SK-N-SH (cell line): ENCODE data around the gene TMEM134. TPM values are rescaled to one million over a fixed set of nuclear protein-coding genes. Genes with fewer than 3 reads are reported as not detected.
"Not testable (repeated sequence)": the region's sequence is repeated elsewhere in the genome, so short reads cannot be mapped to it uniquely, and the experiment has no call there.

ENCODE experiments used
- CTCF ChIA-PET: fragments of 300-600, 350-600 bp; formaldehyde crosslinking; extraction: SDS; loops from one replicate; lab custom pipeline; 2021; lab: Yijun Ruan, JAX
- POLR2A ChIA-PET: fragments of 350-600 bp; sonication (Branson Sonifier 250); formaldehyde crosslinking; extraction: SDS; loops from one replicate; lab custom pipeline; 2020; ENCODE audit warnings: antibody characterized with exemption, inconsistent platforms; lab: Yijun Ruan, JAX
- DNase-seq: peaks from one replicate; pipeline ENCODE4 v3.0.0; 2012
- H2AFZ ChIP-seq: fragments of 200-600 bp; sonication (generic); 2 replicates; pipeline ENCODE4 v1.8.1; 2016; ENCODE audit warnings: antibody characterized with exemption, mild to moderate bottlenecking, low read depth
- H3F3A ChIP-seq: fragments of 200-600 bp; sonication (generic); replicated peaks from 2 replicates; pipeline ENCODE3; 2016; ENCODE audit warnings: antibody characterized with exemption, mild to moderate bottlenecking; ENCODE audit not compliant: insufficient read depth
- H3K27ac ChIP-seq, 2 experiments: fragments of 200-500 bp in 1 of 2; fragments of 200-600 bp in 1 of 2; sonication (Bioruptor generic) in 1 of 2; sonication (generic), shearing (Covaris generic) in 1 of 2; 2 replicates each; pipeline versions ENCODE4 v1.5.1 to v1.6.1; 2014 to 2016; ENCODE audit warnings: low read depth in 2 of 2, inconsistent platforms in 1 of 2, low read length in 1 of 2, mild to moderate bottlenecking in 1 of 2, mixed read lengths in 1 of 2
- H3K27me3 ChIP-seq: fragments of 200-600 bp; sonication (generic), shearing (Covaris generic); 2 replicates; pipeline ENCODE4 v1.6.1; 2016; ENCODE audit warnings: mixed run types; ENCODE audit not compliant: insufficient read depth
- H3K36me3 ChIP-seq, 2 experiments: fragments of 200-500 bp in 1 of 2; fragments of 200-600 bp in 1 of 2; sonication (Bioruptor generic) in 1 of 2; sonication (generic) in 1 of 2; replicated peaks in 1 of 2; 2 replicates each; pipeline versions ENCODE3 to v1.5.1; 2014 to 2016; ENCODE audit warnings: low read length in 1 of 2, mild to moderate bottlenecking in 1 of 2; ENCODE audit not compliant: insufficient read depth in 2 of 2, control insufficient read depth in 1 of 2
- H3K4me1 ChIP-seq, 2 experiments: fragments of 200-500 bp in 1 of 2; fragments of 200-600 bp in 1 of 2; sonication (Bioruptor generic) in 1 of 2; sonication (generic), shearing (Covaris generic) in 1 of 2; 2 replicates each; pipeline versions ENCODE4 v1.5.1 to v1.6.1; 2014 to 2016; ENCODE audit warnings: low read depth in 1 of 2, low read length in 1 of 2, mixed run types in 1 of 2; ENCODE audit not compliant: insufficient read depth in 2 of 2, control insufficient read depth in 1 of 2
- H3K4me2 ChIP-seq: fragments of 200-600 bp; sonication (generic), shearing (Covaris generic); 2 replicates; pipeline ENCODE4 v1.6.1; 2017; ENCODE audit warnings: mixed run types
- H3K4me3 ChIP-seq, 2 experiments: fragments of 200-500 bp in 1 of 2; fragments of 200-600 bp in 1 of 2; sonication (Bioruptor generic) in 1 of 2; sonication (generic), shearing (Covaris generic) in 1 of 2; 2 replicates each; pipeline versions ENCODE4 v1.5.1 to v1.8.1; 2014 to 2016; ENCODE audit warnings: low read depth in 2 of 2, inconsistent platforms in 1 of 2, low read length in 1 of 2, mild to moderate bottlenecking in 1 of 2, mixed read lengths in 1 of 2, moderate library complexity in 1 of 2
- H3K79me2 ChIP-seq: fragments of 200-600 bp; sonication (generic); 2 replicates; pipeline ENCODE4 v1.8.1; 2017; ENCODE audit warnings: mild to moderate bottlenecking; ENCODE audit not compliant: insufficient read depth
- H3K9ac ChIP-seq: fragments of 200-600 bp; sonication (generic); 2 replicates; pipeline ENCODE4 v1.6.1; 2017; ENCODE audit warnings: mixed run types
- H3K9me2 ChIP-seq: fragments of 200-600 bp; sonication (generic); 2 replicates; pipeline ENCODE4 v1.6.1; 2017; ENCODE audit warnings: mixed run types
- H3K9me3 ChIP-seq: fragments of 200-600 bp; sonication (generic); 2 replicates; pipeline ENCODE4 v1.6.1; 2017; ENCODE audit warnings: mixed run types, mild to moderate bottlenecking, moderate library complexity
- H4K20me1 ChIP-seq: fragments of 200-600 bp; sonication (generic); 2 replicates; pipeline ENCODE4 v1.6.1; 2017; ENCODE audit warnings: mild to moderate bottlenecking, mixed run types; ENCODE audit not compliant: insufficient read depth
- CHD2 ChIP-seq: fragments of 150-350 bp; IDR thresholded peaks from 2 replicates; pipeline ENCODE4 v1.6.1; 2018; ENCODE audit warnings: low read length; ENCODE audit not compliant: partially characterized antibody
- ELF1 ChIP-seq: IDR thresholded peaks from 2 replicates; pipeline ENCODE4 v1.4.0; 2012
- EP300 ChIP-seq, 2 experiments: IDR thresholded peaks; 2 replicates each; pipeline versions ENCODE4 v1.4.0 to v1.6.1; 2012; ENCODE audit warnings: borderline replicate concordance in 1 of 2, low read depth in 1 of 2, low read length in 1 of 2
- EZH2phosphoT487 ChIP-seq: fragments of 200-600 bp; sonication (generic); IDR thresholded peaks from 2 replicates; pipeline ENCODE4 v1.6.1; 2017; ENCODE audit warnings: low read depth, mixed run types, mild to moderate bottlenecking, antibody characterized with exemption, moderate library complexity, borderline replicate concordance
- FOSL2 ChIP-seq: IDR thresholded peaks from 2 replicates; pipeline ENCODE4 v1.4.0; 2012; ENCODE audit warnings: low read depth, mild to moderate bottlenecking, moderate library complexity, borderline replicate concordance
- FOXJ3 ChIP-seq: sonication (generic); formaldehyde crosslinking; IDR thresholded peaks from 2 replicates; pipeline ENCODE4 v1.5.1; 2020; ENCODE audit warnings: mild to moderate bottlenecking, missing genetic modification reagents
- JUND ChIP-seq: IDR thresholded peaks from 2 replicates; pipeline ENCODE4 v1.4.0; 2012
- MEF2A ChIP-seq: IDR thresholded peaks from 2 replicates; pipeline ENCODE4 v1.4.0; 2012; ENCODE audit warnings: low read depth, borderline replicate concordance
- MXI1 ChIP-seq: IDR thresholded peaks from 2 replicates; pipeline ENCODE4 v1.6.1; 2012; ENCODE audit warnings: mild to moderate bottlenecking, low read depth, low read length, improper control_type of control experiment
- POLR2AphosphoS5 ChIP-seq: IDR thresholded peaks from 2 replicates; pipeline ENCODE4 v1.6.1; 2012; ENCODE audit warnings: low read depth, low read length
- RAD21 ChIP-seq: IDR thresholded peaks from 2 replicates; pipeline ENCODE4 v1.6.1; 2012; ENCODE audit warnings: mild to moderate bottlenecking, low read length
- RCOR1 ChIP-seq: fragments of 150-350 bp; IDR thresholded peaks from 2 replicates; pipeline ENCODE4 v1.6.1; 2017; ENCODE audit warnings: antibody characterized with exemption, low read length
- SMC3 ChIP-seq: IDR thresholded peaks from 2 replicates; pipeline ENCODE4 v1.6.1; 2012; ENCODE audit warnings: low read depth, low read length, improper control_type of control experiment
- TAF1 ChIP-seq: IDR thresholded peaks from 2 replicates; pipeline ENCODE4 v1.6.1; 2012; ENCODE audit warnings: low read depth, mild to moderate bottlenecking, low read length, moderate library complexity, borderline replicate concordance
- WGBS: methylation state at CpG from one replicate; pipeline ENCODE4 v1.1.6; 2017; ENCODE audit warnings: low lambda C conversion rate; 5-methylcytosine and 5-hydroxymethylcytosine counted together
- polyA plus RNA-seq, 3 experiments: library from polyadenylated mRNA; depleted of rRNA; stranded (reverse); fragments of >200 nt; gene quantifications; 2 replicates each; pipeline ENCODE4 v1.2.3, GENCODE V29; 2012
- TF ChIP-seq, protein P1 (sequence below): fragments of 150-350 bp; IDR thresholded peaks from 2 replicates; pipeline ENCODE4 v1.6.1; 2016; ENCODE audit warnings: mild to moderate bottlenecking, low read depth, low read length
- TF ChIP-seq, protein P2 (sequence below): IDR thresholded peaks from 2 replicates; pipeline ENCODE4; 2012
- TF ChIP-seq, protein P3 (sequence below): IDR thresholded peaks from 2 replicates; pipeline ENCODE4 v1.4.0; 2012; ENCODE audit warnings: low read depth, borderline replicate concordance

Gene TMEM134
- polyA plus RNA-seq, 1 of the 3 experiments (the other 2 are of a cell fraction) = 132 TPM

DNA sequence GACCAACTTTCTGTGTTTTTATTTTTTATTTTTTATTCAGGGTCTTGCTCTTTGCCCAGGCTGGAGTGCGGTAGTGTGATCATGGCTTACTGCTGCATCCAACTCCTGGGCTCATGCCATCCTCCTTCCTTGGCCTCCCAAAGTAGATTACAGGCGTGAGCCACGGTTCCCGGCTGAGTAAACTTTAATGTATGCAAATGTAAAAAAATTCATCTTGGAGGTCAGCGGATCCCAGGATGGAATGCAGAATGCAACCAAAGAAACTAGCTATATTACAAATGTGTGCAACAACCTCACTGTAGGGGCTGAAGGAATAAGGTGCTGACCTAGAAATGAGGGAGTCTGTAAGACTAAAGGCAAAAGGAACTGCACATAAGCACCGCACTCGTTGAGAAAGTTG, 45.1 kb upstream of the TMEM134 start:
- Histone ChIP-seq H3K9me2 (no peaks in the 10 kb centered on the region), H3K36me3 (no peaks in the 10 kb centered on the region), H3K4me2 (no peak overlapping the region), H2AFZ (no peak overlapping the region), H3F3A (no peaks in the 10 kb centered on the region), H3K4me1 (peaks cover 0 to under 1% of the 10 kb centered on the region in 2 experiments; a peak in 1 of 4 replicates), H3K4me3 (no peak overlapping the region), H3K27ac (no peak overlapping the region), H3K9ac (no peak overlapping the region), H4K20me1 (no peaks in the 10 kb centered on the region), H3K9me3 (no peaks in the 10 kb centered on the region), H3K27me3 (peaks cover 4% of the 10 kb centered on the region; the same call in 1 of the 2 replicates), H3K79me2 (no peaks in the 10 kb centered on the region)
- POLR2A ChIA-PET = no interaction called here
- CTCF ChIA-PET = interaction anchor here (0.8 to 1.7 kb wide), 2 partner anchors 9 to 132 kb away, joined by 3 to 5 read pairs; partner anchors contain the start of gene PITPNM1
- DNase-seq = no peak
- TF ChIP-seq CHD2 (no peak), TAF1 (no peak), ELF1 (no peak), POLR2AphosphoS5 (no peak), EZH2phosphoT487 (no peak), EP300 (IDR thresholded peaks at IDR 0.05; ENCODE audit: borderline replicate concordance in 1 of 2, low read depth in 1 of 2, low read length in 1 of 2) (no peak), MXI1 (no peak), JUND (no peak)
- TF ChIP-seq, protein P1, sequence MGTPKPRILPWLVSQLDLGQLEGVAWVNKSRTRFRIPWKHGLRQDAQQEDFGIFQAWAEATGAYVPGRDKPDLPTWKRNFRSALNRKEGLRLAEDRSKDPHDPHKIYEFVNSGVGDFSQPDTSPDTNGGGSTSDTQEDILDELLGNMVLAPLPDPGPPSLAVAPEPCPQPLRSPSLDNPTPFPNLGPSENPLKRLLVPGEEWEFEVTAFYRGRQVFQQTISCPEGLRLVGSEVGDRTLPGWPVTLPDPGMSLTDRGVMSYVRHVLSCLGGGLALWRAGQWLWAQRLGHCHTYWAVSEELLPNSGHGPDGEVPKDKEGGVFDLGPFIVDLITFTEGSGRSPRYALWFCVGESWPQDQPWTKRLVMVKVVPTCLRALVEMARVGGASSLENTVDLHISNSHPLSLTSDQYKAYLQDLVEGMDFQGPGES = no peak
- 69% methylated on average over 7 of the region's 7 CpGs for WGBS

DNA sequence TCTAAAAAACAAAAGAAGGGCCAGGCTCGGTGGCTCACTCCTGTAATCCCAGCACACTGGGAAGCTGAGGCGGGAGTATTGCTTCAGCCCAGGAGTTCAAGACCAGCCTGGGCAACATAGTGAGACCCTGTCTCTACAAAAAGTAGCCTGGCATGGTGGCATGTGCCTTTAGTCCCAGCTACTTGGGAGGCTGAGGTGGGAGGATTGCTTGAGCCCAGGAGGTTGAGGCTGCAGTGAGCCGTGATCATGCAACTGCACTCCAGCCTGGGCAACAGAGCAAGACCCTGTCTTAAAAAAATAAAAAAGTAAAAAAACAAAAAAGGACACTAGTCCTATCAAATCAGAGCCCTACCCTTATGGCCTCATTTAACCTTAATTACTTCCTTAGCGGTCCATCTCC, 42.5 kb upstream of the TMEM134 start:
- Histone ChIP-seq H3K79me2 (peaks cover 11% of the 10 kb centered on the region; the same call in 1 of the 2 replicates), H3K4me1 (peaks cover 3 to 16% of the 10 kb centered on the region in 2 experiments; a peak in 3 of 4 replicates), H3F3A (peaks cover 11% of the 10 kb centered on the region)
- H3K27me3 ChIP-seq, H3K4me2 ChIP-seq, DNase-seq, H4K20me1 ChIP-seq, H3K9me2 ChIP-seq, H3K36me3 ChIP-seq, H3K9ac ChIP-seq, H3K9me3 ChIP-seq, H3K27ac ChIP-seq, H2AFZ ChIP-seq, H3K4me3 ChIP-seq, CTCF ChIA-PET, POLR2A ChIA-PET: not testable (repeated sequence)
- 48% methylated on average over 4 of the region's 4 CpGs for WGBS

DNA sequence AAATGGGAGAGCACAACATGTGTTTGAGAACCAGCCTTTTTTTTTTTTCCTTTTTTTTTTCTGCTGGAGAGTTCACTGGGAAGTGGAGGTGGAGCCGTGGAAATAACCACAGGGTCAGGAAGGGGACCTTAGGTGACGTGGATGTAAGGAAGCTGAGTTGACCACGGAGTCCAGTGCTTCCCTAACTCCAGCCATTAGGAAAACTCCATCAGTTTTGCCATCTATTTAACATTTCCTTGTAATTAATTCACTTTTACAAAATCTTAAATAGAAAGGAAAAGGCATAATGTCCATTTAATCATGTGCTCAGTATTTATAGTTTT, 40.9 kb upstream of the TMEM134 start:
- peaks cover 22% of the 10 kb centered on the region for H3F3A ChIP-seq
- no peaks in the 10 kb centered on the region; the same call in 1 of the 2 replicates for H3K27me3 ChIP-seq
- no peak overlapping the region for H3K27ac ChIP-seq
- ChIA-PET POLR2A (no interaction called here), CTCF (no interaction called here)
- no peaks in the 10 kb centered on the region for H3K9me3 ChIP-seq
- H3K4me3 ChIP-seq = no peak overlapping the region
- H3K79me2 ChIP-seq = peaks cover 15% of the 10 kb centered on the region; the same call in 1 of the 2 replicates
- H4K20me1 ChIP-seq = no peaks in the 10 kb centered on the region
- no peak overlapping the region for H3K9ac ChIP-seq
- H3K4me1 ChIP-seq = peaks cover 10 to 28% of the 10 kb centered on the region in 2 experiments
- DNase-seq = no peak
- WGBS = 79% methylated on average over 3 of the region's 3 CpGs
- no peaks in the 10 kb centered on the region for H3K9me2 ChIP-seq
- no peak overlapping the region for H2AFZ ChIP-seq
- peaks cover 0 to 6% of the 10 kb centered on the region in 2 experiments for H3K36me3 ChIP-seq
- no peak overlapping the region for H3K4me2 ChIP-seq
- TF ChIP-seq, protein P2, sequence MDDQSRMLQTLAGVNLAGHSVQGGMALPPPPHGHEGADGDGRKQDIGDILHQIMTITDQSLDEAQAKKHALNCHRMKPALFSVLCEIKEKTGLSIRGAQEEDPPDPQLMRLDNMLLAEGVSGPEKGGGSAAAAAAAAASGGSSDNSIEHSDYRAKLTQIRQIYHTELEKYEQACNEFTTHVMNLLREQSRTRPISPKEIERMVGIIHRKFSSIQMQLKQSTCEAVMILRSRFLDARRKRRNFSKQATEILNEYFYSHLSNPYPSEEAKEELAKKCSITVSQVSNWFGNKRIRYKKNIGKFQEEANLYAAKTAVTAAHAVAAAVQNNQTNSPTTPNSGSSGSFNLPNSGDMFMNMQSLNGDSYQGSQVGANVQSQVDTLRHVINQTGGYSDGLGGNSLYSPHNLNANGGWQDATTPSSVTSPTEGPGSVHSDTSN = no peak
- TF ChIP-seq MEF2A (no peak), EZH2phosphoT487 (no peak), SMC3 (no peak), RAD21 (no peak), FOXJ3 (CRISPR knock-in tag) (no peak), EP300 (IDR thresholded peaks at IDR 0.05; ENCODE audit: borderline replicate concordance in 1 of 2, low read depth in 1 of 2, low read length in 1 of 2) (no peak), FOSL2 (no peak), RCOR1 (no peak)
- TF ChIP-seq, protein P3, sequence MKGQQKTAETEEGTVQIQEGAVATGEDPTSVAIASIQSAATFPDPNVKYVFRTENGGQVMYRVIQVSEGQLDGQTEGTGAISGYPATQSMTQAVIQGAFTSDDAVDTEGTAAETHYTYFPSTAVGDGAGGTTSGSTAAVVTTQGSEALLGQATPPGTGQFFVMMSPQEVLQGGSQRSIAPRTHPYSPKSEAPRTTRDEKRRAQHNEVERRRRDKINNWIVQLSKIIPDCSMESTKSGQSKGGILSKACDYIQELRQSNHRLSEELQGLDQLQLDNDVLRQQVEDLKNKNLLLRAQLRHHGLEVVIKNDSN = no peak
- TF ChIP-seq, protein P1 = no peak
